Mesenchymal stem cell (in vitro differentiated cells and primary cell): Measurements from ENCODE around the gene PDE7B.

Experiments
- DNase-seq: peaks from one replicate; pipeline ENCODE4 v3.0.0-alpha.2; 2013
- H2AFZ ChIP-seq: one replicate; pipeline ENCODE4 v1.6.1; 2013; ENCODE audit warnings: low read depth, mild to moderate bottlenecking, control low read depth, inconsistent platforms, low read length, moderate library complexity
- H2AK5ac ChIP-seq: 2 replicates; pipeline ENCODE4 v1.6.1; 2013; ENCODE audit warnings: low read length, moderate library complexity, mild to moderate bottlenecking, inconsistent platforms; ENCODE audit not compliant: severe bottlenecking
- H2BK120ac ChIP-seq: one replicate; pipeline ENCODE4 v1.6.1; 2013; ENCODE audit warnings: low read depth, mild to moderate bottlenecking, inconsistent platforms, low read length, moderate library complexity
- H2BK12ac ChIP-seq, 2 experiments: one replicate each; pipeline ENCODE4 v1.6.1; 2013; ENCODE audit warnings: inconsistent platforms in 2 of 2, low read length in 2 of 2, mild to moderate bottlenecking in 2 of 2, moderate library complexity in 2 of 2, control low read depth in 1 of 2
- H2BK15ac ChIP-seq: one replicate; pipeline ENCODE4 v1.6.1; 2013; ENCODE audit warnings: mild to moderate bottlenecking, low read depth, inconsistent platforms; ENCODE audit not compliant: poor library complexity, severe bottlenecking
- H2BK5ac ChIP-seq: 2 replicates; pipeline ENCODE4 v1.6.1; 2013; ENCODE audit warnings: low read depth, mild to moderate bottlenecking, low read length, control low read depth, inconsistent platforms; ENCODE audit not compliant: poor library complexity, severe bottlenecking
- H3K14ac ChIP-seq, 2 experiments: one replicate each; pipeline ENCODE4 v1.6.1; 2013; ENCODE audit warnings: inconsistent platforms in 2 of 2, low read length in 2 of 2, control low read depth in 1 of 2, mild to moderate bottlenecking in 1 of 2, moderate library complexity in 1 of 2
- H3K18ac ChIP-seq, 2 experiments: one replicate each; pipeline ENCODE4 v1.6.1; 2013; ENCODE audit warnings: inconsistent platforms in 2 of 2, low read length in 2 of 2, control low read depth in 1 of 2, low read depth in 1 of 2, mild to moderate bottlenecking in 1 of 2
- H3K23ac ChIP-seq, 2 experiments: one replicate each; pipeline ENCODE4 v1.6.1; 2013; ENCODE audit warnings: inconsistent platforms in 2 of 2, low read length in 2 of 2, mild to moderate bottlenecking in 2 of 2, moderate library complexity in 2 of 2, control low read depth in 1 of 2
- H3K27ac ChIP-seq: 2 replicates; pipeline ENCODE4 v1.5.1; 2013; ENCODE audit warnings: mild to moderate bottlenecking, moderate library complexity, low read length, control low read depth, inconsistent platforms; ENCODE audit not compliant: poor library complexity, severe bottlenecking
- H3K27me3 ChIP-seq, 2 experiments: 2 replicates each; pipeline versions ENCODE4 v1.6.1 to v1.7.0; 2013; ENCODE audit warnings: low read length in 2 of 2, mild to moderate bottlenecking in 2 of 2, moderate library complexity in 2 of 2, control low read depth in 1 of 2, inconsistent platforms in 1 of 2; ENCODE audit not compliant: control insufficient read depth in 1 of 2, insufficient read depth in 1 of 2
- H3K36me3 ChIP-seq, 2 experiments: 2 replicates each; pipeline versions ENCODE4 v1.6.1 to v1.7.0; 2013; ENCODE audit warnings: low read length in 2 of 2, control low read depth in 1 of 2, inconsistent platforms in 1 of 2, low read depth in 1 of 2, mild to moderate bottlenecking in 1 of 2; ENCODE audit not compliant: insufficient read depth in 2 of 2, control insufficient read depth in 1 of 2
- H3K4ac ChIP-seq, 2 experiments: one replicate each; pipeline ENCODE4 v1.6.1; 2013; ENCODE audit warnings: inconsistent platforms in 2 of 2, low read length in 2 of 2, mild to moderate bottlenecking in 2 of 2, moderate library complexity in 2 of 2, control low read depth in 1 of 2, low read depth in 1 of 2
- H3K4me1 ChIP-seq: 2 replicates; pipeline ENCODE4 v1.6.1; 2013; ENCODE audit warnings: low read depth, low read length, control low read depth; ENCODE audit not compliant: control insufficient read depth, insufficient read depth
- H3K4me2 ChIP-seq: 2 replicates; pipeline ENCODE4 v1.6.1; 2013; ENCODE audit warnings: low read length, mild to moderate bottlenecking, inconsistent platforms; ENCODE audit not compliant: poor library complexity, severe bottlenecking
- H3K4me3 ChIP-seq, 2 experiments: 2 replicates each; pipeline versions ENCODE4 v1.5.1 to v1.7.0; 2013; ENCODE audit warnings: low read length in 2 of 2, mild to moderate bottlenecking in 2 of 2, control low read depth in 1 of 2, low read depth in 1 of 2; ENCODE audit not compliant: insufficient read depth in 1 of 2
- H3K79me1 ChIP-seq: replicated peaks from 2 replicates; pipeline ENCODE4 v1.6.1; 2013; ENCODE audit warnings: mild to moderate bottlenecking, control low read depth, low read length, inconsistent platforms; ENCODE audit not compliant: poor library complexity, severe bottlenecking
- H3K9ac ChIP-seq: 2 replicates; pipeline ENCODE4 v1.7.0; 2013; ENCODE audit warnings: mild to moderate bottlenecking, low read length, moderate library complexity
- H3K9me3 ChIP-seq: 2 replicates; pipeline ENCODE4 v1.7.0; 2013; ENCODE audit warnings: mild to moderate bottlenecking, low read length; ENCODE audit not compliant: control insufficient read depth
- H4K8ac ChIP-seq: one replicate; pipeline ENCODE4 v1.6.1; 2013; ENCODE audit warnings: inconsistent platforms, mild to moderate bottlenecking, low read length, moderate library complexity
- H4K91ac ChIP-seq: one replicate; pipeline ENCODE4 v1.6.1; 2013; ENCODE audit warnings: mild to moderate bottlenecking, low read length, inconsistent platforms
- WGBS: methylation state at CpG from one replicate; pipeline ENCODE4 v1.1.7; 2013; ENCODE audit warnings: mixed read lengths; 5-methylcytosine and 5-hydroxymethylcytosine counted together

The PDE7B gene

GRCh38 chr6:136090929-136091328 is 239.4 kb downstream of the PDE7B start:
- Histone ChIP-seq H3K36me3 (peaks cover 0 to 33% of the 10 kb centered on the region in 2 experiments), H3K79me1 (no peaks in the 10 kb centered on the region), H2BK15ac (no peak overlapping the region), H2BK12ac (no peak overlapping the region), H3K9ac (peak overlapping the region; percentile 24), H3K9me3 (no peaks in the 10 kb centered on the region), H3K4me1 (no peaks in the 10 kb centered on the region), H3K18ac (no peak overlapping the region), H3K4ac (no peak overlapping the region), H4K91ac (no peak overlapping the region), H2AFZ (no peak overlapping the region), H4K8ac (no peak overlapping the region), H2BK120ac (no peak overlapping the region), H3K27me3 (no peaks in the 10 kb centered on the region), H3K27ac (no peak overlapping the region), H2BK5ac (no peak overlapping the region), H2AK5ac (no peak overlapping the region), H3K4me2 (no peak overlapping the region), H3K4me3 (no peak overlapping the region), H3K14ac (no peak overlapping the region), H3K23ac (no peak overlapping the region)
- WGBS = 94% methylated on average over 1 of the region's 1 CpG
- no peak for DNase-seq

GRCh38 chr6:136092897-136093296 is 241.4 kb downstream of the PDE7B start:
- no peak for DNase-seq
- Histone ChIP-seq H3K14ac (no peak overlapping the region), H3K27ac (no peak overlapping the region), H3K23ac (no peak overlapping the region), H3K18ac (no peak overlapping the region), H2BK12ac (no peak overlapping the region), H4K8ac (no peak overlapping the region), H3K9ac (no peak overlapping the region), H3K4me1 (no peaks in the 10 kb centered on the region), H3K79me1 (no peaks in the 10 kb centered on the region), H3K4me3 (no peak overlapping the region), H3K4ac (no peak overlapping the region), H3K9me3 (no peaks in the 10 kb centered on the region), H4K91ac (no peak overlapping the region), H2AK5ac (no peak overlapping the region), H3K4me2 (no peak overlapping the region), H2BK15ac (no peak overlapping the region), H3K27me3 (no peaks in the 10 kb centered on the region), H3K36me3 (peaks cover 0 to 32% of the 10 kb centered on the region in 2 experiments), H2AFZ (no peak overlapping the region), H2BK120ac (no peak overlapping the region), H2BK5ac (no peak overlapping the region)
- 67% methylated on average over 2 of the region's 3 CpGs for WGBS

- no peak overlapping the region for H3K4ac ChIP-seq
- no peak overlapping the region for H2AFZ ChIP-seq
- H3K23ac ChIP-seq = no peak overlapping the region
- H2BK12ac ChIP-seq = no peak overlapping the region
- H3K14ac ChIP-seq = no peak overlapping the region
- H2BK5ac ChIP-seq = no peak overlapping the region
- no peaks in the 10 kb centered on the region for H3K27me3 ChIP-seq
- peaks cover 0 to 25% of the 10 kb centered on the region in 2 experiments for H3K36me3 ChIP-seq
- H3K9me3 ChIP-seq = no peaks in the 10 kb centered on the region
- H4K8ac ChIP-seq = no peak overlapping the region
- no peak overlapping the region for H2BK120ac ChIP-seq
- no peak overlapping the region for H3K27ac ChIP-seq
- H3K4me3 ChIP-seq = no peak overlapping the region
- no peak overlapping the region for H2AK5ac ChIP-seq
- WGBS = 80% methylated on average over 1 of the region's 1 CpG
- DNase-seq = no peak
- H3K18ac ChIP-seq = no peak overlapping the region
- H3K9ac ChIP-seq = no peak overlapping the region
- H3K79me1 ChIP-seq = no peaks in the 10 kb centered on the region
- no peak overlapping the region for H3K4me2 ChIP-seq
- H4K91ac ChIP-seq = no peak overlapping the region
- H3K4me1 ChIP-seq = no peaks in the 10 kb centered on the region
- H2BK15ac ChIP-seq = no peak overlapping the region
Measured at GRCh38 chr6:136093835-136094234, 242.3 kb downstream of the PDE7B start.

GRCh38 chr6:136094812-136095211 is 243.3 kb downstream of the PDE7B start:
- no peaks in the 10 kb centered on the region for H3K79me1 ChIP-seq
- H3K27ac ChIP-seq = no peak overlapping the region
- H2BK120ac ChIP-seq = no peak overlapping the region
- H3K4me3 ChIP-seq = no peak overlapping the region
- no peak overlapping the region for H3K14ac ChIP-seq
- no peaks in the 10 kb centered on the region for H3K4me1 ChIP-seq
- no peak overlapping the region for H2AK5ac ChIP-seq
- no peak overlapping the region for H3K4me2 ChIP-seq
- no peak overlapping the region for H3K4ac ChIP-seq
- no peak overlapping the region for H3K9ac ChIP-seq
- no peak overlapping the region for H2BK5ac ChIP-seq
- no peaks in the 10 kb centered on the region for H3K27me3 ChIP-seq
- WGBS = 100% methylated on average over 1 of the region's 3 CpGs
- H2AFZ ChIP-seq = no peak overlapping the region
- no peaks in the 10 kb centered on the region for H3K9me3 ChIP-seq
- no peak overlapping the region for H3K23ac ChIP-seq
- H4K8ac ChIP-seq = no peak overlapping the region
- peaks cover 0 to 21% of the 10 kb centered on the region in 2 experiments for H3K36me3 ChIP-seq
- DNase-seq = no peak
- H2BK12ac ChIP-seq = no peak overlapping the region
- no peak overlapping the region for H3K18ac ChIP-seq
- no peak overlapping the region for H2BK15ac ChIP-seq
- no peak overlapping the region for H4K91ac ChIP-seq
